GM18498 (cell line): ENCODE results near the gene TOMM70.
A peak's percentile ranks its signal among the peaks of the same experiment; 100 is the strongest.
"Not testable (repeated sequence)": the region's sequence is repeated elsewhere in the genome, so short reads cannot be mapped to it uniquely, and the experiment has no call there.

Experiments used
- ATAC-seq: cut with Tn5 transposase; IDR thresholded peaks from one replicate; pipeline ENCODE4 v1.9.1; 2021; ENCODE audit warnings: mild to moderate bottlenecking, moderate library complexity; ENCODE audit not compliant: unreplicated experiment

Gene TOMM70

GRCh38 chr3:100329800-100330489 is 70.9 kb downstream of the TOMM70 start:
- ATAC-seq, result no peak

GRCh38 chr3:100327377-100327776 is 73.5 kb downstream of the TOMM70 start:
- not testable (repeated sequence) for ATAC-seq

- no peak for ATAC-seq
Observed at GRCh38 chr3:100325827-100326226, 75.1 kb downstream of the TOMM70 start.

- ATAC-seq, result no peak
Observed at GRCh38 chr3:100324044-100324443, 76.8 kb downstream of the TOMM70 start.

- no peak for ATAC-seq
Observed at GRCh38 chr3:100319951-100320350, 80.9 kb downstream of the TOMM70 start.

GRCh38 chr3:100317912-100318311 is 83.0 kb downstream of the TOMM70 start:
- peak; percentile 79 for ATAC-seq

- ATAC-seq, result peak; percentile 66
Observed at GRCh38 chr3:100316641-100317069, 84.2 kb downstream of the TOMM70 start.
